Measurements from ENCODE around the gene MADD. TPM values are rescaled to one million over a fixed set of nuclear protein-coding genes. Genes with fewer than 3 reads are reported as not detected.

Gene MADD
- total RNA-seq (36.8 and 38.5 TPM in 2 replicates), polyA plus RNA-seq (25.5 and 35.3 TPM in 2 replicates), polyA minus RNA-seq (73.1 and 89.7 TPM in 2 replicates), Bru-seq, nascent RNA (percentile 71 among the genes with signal in this experiment), BruChase-seq, experiment 1, labeled RNA remaining after a 6-hour chase (percentile 79 among the genes with signal in this experiment), BruChase-seq, experiment 2, labeled RNA remaining after a 2-hour chase (percentile 79 among the genes with signal in this experiment)
- 15.6 and 17.5 TPM in 2 replicates for polyA plus RNA-seq (2011; cell fraction: cytosol; rRNA removed)
- polyA plus RNA-seq (2011; cell fraction: nucleus; rRNA removed), result 72.4 and 96.5 TPM in 2 replicates
- 24.6 and 25.8 TPM in 2 replicates for polyA plus RNA-seq (2012)
- 54.2 TPM for polyA minus RNA-seq (2011; cell fraction: cytosol; rRNA and poly(A)+ RNA removed)
- 60.8 and 96.7 TPM in 2 replicates for polyA minus RNA-seq (2011; cell fraction: nucleus; rRNA and poly(A)+ RNA removed)
- long read RNA-seq, full-length matches to known transcripts, result 2 of 28 reads
- long read RNA-seq, partial matches to known transcripts, result 6 of 28 reads
- long read RNA-seq, other reads (novel, unspliced or antisense), result 20 of 28 reads

DNA sequence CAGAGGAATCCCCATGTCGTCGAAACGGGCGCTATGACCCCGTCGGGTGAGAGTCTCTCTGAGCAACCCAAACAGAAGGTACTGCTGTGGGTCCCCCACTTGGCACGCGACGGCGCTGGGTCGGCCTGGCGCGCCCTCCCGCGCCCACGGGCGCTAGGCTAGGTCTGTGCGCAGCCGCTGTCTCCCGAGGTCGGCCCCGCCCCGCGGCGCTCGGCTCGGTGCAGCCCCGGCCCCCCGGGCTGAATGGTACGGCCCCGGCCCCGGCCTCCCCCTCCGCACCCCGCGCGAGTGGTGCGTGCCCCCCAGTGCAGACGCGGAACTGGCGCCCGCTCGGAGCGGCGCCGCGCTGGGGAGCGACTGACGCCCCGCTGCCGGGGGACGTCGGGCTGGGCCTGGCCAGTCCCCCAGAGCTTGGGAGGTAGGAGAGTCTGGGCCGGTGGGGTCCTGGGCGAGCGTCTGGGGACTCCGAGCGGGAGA, at the start of gene MADD:
Gene MADD, plus strand, starts transcription at position 305 of the 477 bp plus-strand sequence.
- H3K9me1 ChIP-seq (replicated peaks; ENCODE audit: control insufficient read depth, extremely low read depth, insufficient read depth, low read length), result no peaks in the 10 kb centered on the region
- peak; percentile 83 for DNase-seq (ENCODE audit: low read depth, low spot score)
- peak; percentile 55 for FAIRE-seq
- no peak for TF ChIP-seq JUN (IDR thresholded peaks at IDR 0.05; ENCODE audit: borderline replicate concordance, insufficient read depth, insufficient read length, low read depth)
- peak; percentile 79 for TF ChIP-seq POLR2A (IDR thresholded peaks at IDR 0.05; ENCODE audit: low read depth, low read length)
- no peak for TF ChIP-seq EZH2 (IDR thresholded peaks at IDR 0.05; ENCODE audit: borderline replicate concordance, low read depth, low read length, severe bottlenecking)
- TF ChIP-seq POLR2AphosphoS5 (IDR thresholded peaks at IDR 0.05; ENCODE audit: insufficient read depth, low read depth, low read length), result peak; percentile 87
- TF ChIP-seq, protein P1, sequence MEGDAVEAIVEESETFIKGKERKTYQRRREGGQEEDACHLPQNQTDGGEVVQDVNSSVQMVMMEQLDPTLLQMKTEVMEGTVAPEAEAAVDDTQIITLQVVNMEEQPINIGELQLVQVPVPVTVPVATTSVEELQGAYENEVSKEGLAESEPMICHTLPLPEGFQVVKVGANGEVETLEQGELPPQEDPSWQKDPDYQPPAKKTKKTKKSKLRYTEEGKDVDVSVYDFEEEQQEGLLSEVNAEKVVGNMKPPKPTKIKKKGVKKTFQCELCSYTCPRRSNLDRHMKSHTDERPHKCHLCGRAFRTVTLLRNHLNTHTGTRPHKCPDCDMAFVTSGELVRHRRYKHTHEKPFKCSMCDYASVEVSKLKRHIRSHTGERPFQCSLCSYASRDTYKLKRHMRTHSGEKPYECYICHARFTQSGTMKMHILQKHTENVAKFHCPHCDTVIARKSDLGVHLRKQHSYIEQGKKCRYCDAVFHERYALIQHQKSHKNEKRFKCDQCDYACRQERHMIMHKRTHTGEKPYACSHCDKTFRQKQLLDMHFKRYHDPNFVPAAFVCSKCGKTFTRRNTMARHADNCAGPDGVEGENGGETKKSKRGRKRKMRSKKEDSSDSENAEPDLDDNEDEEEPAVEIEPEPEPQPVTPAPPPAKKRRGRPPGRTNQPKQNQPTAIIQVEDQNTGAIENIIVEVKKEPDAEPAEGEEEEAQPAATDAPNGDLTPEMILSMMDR (IDR thresholded peaks at IDR 0.05; ENCODE audit: extremely low read depth in 1 of 2, insufficient read depth in 1 of 2, low read depth in 1 of 2, low read length in 2 of 2), result peak in 1 of 2 donors; percentile 3
- H3K4me3 ChIP-seq (replicated peaks in 1 of 3; ENCODE audit: insufficient read depth in 1 of 3, low read depth in 1 of 3, low read length in 3 of 3), result peak within 1 kb of the TSS; percentile 70 to 93 (median 73)
- intact Hi-C loops (cut with micrococcal nuclease) (loop anchor here (1.0 to 5.0 kb wide), 5 partner anchors 21 to 137 kb away; partner anchors contain the start of genes DDB2 and SLC39A13), dilution Hi-C loops (cut with MboI; ENCODE audit: extremely low pct_ligation_motif_present, low sequenced_read_pairs) (no loop called here)
- BruUV-seq (replicated peaks), result no TSS peak
- peaks cover 25% of the 10 kb centered on the region for H3K79me2 ChIP-seq (ENCODE audit: control insufficient read depth, insufficient read depth, low read length)
- H3K4me2 ChIP-seq (ENCODE audit: insufficient read depth, low read length), result peak within 1 kb of the TSS; percentile 81
- ChIA-PET CTCF (interaction anchor here (2.1 to 4.9 kb wide), 3 partner anchors 11 to 85 kb away, joined by 10 to 25 read pairs (median 24); partner anchors contain the start of gene NR1H3), POLR2A (interaction anchor here (0.7 to 1.0 kb wide), 2 partner anchors 21 to 55 kb away, joined by 3 to 11 read pairs; partner anchors contain the start of genes ACP2 and DDB2)
- no peaks in the 10 kb centered on the region for H3K9me3 ChIP-seq (replicated peaks; ENCODE audit: control insufficient read depth, insufficient read depth, low read length)
- peak within 1 kb of the TSS; percentile 91 for H2AFZ ChIP-seq (ENCODE audit: low read depth, low read length)
- H3K27me3 ChIP-seq (ENCODE audit: control insufficient read depth in 2 of 2, insufficient read depth in 2 of 2, low read length in 2 of 2), result no peaks in the 10 kb centered on the region
- peaks cover 0 to 6% of the 10 kb centered on the region in 2 experiments for H3K36me3 ChIP-seq (ENCODE audit: control insufficient read depth in 2 of 2, extremely low read depth in 1 of 2, insufficient read depth in 2 of 2, low read length in 2 of 2)
- peaks cover 33% of the 10 kb centered on the region for H3K4me1 ChIP-seq (ENCODE audit: control insufficient read depth, extremely low read depth, insufficient read depth, low read length)
- peak within 1 kb of the TSS; percentile 76 for H3K27ac ChIP-seq (ENCODE audit: insufficient read depth, low read depth, low read length)
- no peaks in the 10 kb centered on the region for H4K20me1 ChIP-seq (replicated peaks; ENCODE audit: control insufficient read depth, extremely low read depth, insufficient read depth, low read length)
- peak within 1 kb of the TSS; percentile 79 for H3K9ac ChIP-seq (replicated peaks; ENCODE audit: extremely low read depth, insufficient read depth, low read length)

Data from endothelial cell of umbilical vein (primary cell).